ENCODE results near the gene GLIPR2.
A peak's percentile ranks its signal among the peaks of the same experiment; 100 is the strongest.
"Not testable (repeated sequence)": the region's sequence is repeated elsewhere in the genome, so short reads cannot be mapped to it uniquely, and the experiment has no call there.

Gene GLIPR2

DNA sequence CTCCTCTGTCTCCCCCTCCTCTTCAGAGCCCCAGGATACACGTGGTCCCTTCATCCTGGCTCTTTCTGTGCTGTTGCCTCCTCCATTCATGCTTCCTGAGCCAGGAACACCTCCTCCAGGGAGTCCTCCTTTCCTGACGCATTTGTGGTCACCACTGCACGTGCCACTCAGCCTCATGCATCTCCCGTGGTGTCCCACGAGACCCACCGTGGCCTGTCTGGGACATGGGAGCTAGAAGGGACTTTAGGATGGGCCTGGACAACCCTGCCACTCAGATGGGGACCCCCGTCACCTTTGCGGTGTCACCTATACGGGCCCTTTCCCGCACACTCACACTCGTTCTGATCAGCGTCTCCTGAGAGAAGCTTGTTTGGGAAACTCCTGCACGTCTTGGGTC, 6.7 kb downstream of the GLIPR2 start:
- DNase-seq (ENCODE audit: low read depth, low spot score): no peak

DNA sequence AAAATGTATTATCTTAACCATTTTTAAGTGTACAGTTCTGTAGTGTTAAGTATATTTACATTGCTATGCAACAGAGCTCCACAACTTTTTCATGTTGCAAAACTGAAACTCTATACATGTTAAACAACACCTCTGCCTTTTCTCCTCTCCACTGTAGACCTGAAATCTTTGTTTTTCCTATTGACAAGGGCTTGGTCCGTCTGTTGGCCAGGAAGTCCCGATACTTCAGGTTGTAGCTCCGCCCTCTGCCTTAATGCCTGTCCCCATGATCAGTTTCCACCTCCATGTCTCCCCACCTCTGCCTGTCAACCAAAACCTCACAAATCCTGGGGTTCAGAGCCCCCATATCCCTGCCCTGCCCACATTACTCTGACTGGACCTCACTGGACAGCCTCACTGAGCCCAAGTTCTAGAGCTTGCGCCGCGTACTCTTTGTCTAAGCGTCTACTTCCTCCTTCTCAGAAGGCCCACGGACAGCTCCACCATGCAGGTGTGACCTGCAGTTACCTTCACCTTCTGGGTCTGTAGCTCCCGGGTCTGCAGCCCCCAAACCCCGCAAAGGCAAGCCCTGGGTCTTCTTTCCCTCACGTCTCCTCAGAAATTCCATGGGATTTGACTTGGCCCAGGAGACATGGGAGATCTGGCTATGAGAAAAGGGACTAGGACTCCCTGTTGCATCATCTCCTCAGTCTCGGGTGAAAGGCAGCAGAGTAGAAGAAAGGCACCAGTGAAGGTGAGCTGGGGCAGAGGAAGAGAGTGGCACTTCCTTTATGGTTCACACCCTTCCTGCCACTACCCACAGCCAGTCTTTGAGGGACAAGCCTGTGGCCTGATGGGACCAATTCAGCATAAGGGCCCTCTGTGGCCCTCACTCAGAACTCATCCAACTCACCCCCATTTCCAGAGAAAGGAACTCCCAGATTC, 8.0 kb downstream of the GLIPR2 start:
- no peak for DNase-seq (ENCODE audit: low read depth, low spot score)

DNA sequence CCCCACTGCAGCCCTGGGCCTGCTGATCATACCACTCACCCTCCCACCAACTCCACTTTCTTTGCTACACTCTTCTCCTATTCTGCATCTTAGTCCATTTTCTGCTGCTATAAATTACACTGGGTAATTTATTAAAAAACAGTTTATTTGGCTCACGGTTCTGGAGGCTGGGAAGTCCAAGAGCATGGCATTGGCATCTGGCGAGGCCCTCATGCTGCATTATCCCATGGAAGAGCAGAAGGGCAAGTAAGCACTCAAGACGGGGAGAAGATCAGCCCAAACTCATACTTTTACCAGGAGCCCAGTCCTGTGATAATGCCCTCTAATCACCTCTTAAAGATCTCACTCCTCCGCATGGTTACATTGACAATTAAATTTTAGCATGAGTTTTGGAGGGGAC, 9.4 kb downstream of the GLIPR2 start:
- no peak for DNase-seq (ENCODE audit: low read depth, low spot score)

DNA sequence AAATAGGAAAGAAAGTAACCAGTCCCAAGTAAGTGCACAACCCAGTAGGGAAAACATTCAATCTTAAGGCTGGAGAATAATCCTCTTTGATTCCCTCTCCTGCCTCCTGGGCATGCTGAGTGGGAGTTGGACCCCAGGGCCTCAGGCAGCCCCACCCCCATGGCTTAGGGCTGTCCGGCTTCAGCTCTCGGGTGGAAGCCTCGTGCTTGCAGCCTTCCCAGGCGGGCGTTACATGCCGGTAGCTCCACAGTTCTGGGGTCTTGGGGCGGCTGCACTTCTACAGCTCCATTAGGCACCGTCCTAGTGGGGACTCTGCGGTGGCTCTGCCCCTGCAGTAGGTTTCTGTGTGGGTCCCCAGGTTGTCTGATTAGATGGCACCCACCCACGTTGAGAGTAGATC, 10.1 kb downstream of the GLIPR2 start:
- DNase-seq (ENCODE audit: low read depth, low spot score): no peak

DNA sequence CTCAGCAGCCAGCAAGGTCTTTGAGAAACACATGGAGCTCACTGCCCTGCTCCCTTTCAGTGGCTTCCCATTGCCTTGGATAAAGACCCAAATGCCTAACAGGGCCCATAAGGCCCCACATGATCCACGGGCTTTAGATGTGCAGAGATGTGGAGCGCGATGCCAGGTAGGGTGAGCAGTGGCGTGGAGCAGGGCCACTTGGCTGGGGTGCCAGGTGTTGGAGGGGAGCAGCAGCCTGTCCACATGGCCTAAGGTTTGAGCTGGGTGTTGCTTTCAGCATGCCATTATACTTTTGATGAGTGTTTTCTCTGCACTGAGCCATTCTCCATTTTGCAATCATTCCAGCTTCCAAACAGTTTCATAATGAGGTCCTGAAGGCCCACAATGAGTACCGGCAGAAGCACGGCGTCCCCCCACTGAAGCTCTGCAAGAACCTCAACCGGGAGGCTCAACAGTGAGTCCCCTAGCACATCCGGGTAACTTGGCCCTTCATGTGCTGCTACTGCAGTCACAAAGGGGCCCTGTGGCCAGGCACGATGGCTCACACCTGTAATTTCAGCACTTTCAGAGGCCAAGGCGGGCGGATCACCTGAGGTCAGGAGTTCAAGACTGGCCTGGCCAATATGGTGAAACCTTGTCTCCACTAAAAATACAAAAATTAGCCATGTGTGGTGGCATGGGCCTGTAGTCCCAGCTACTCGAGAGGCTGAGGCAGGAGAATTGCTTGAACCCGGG, 11.1 kb downstream of the GLIPR2 start:
- no peak for DNase-seq (ENCODE audit: low read depth, low spot score)

DNA sequence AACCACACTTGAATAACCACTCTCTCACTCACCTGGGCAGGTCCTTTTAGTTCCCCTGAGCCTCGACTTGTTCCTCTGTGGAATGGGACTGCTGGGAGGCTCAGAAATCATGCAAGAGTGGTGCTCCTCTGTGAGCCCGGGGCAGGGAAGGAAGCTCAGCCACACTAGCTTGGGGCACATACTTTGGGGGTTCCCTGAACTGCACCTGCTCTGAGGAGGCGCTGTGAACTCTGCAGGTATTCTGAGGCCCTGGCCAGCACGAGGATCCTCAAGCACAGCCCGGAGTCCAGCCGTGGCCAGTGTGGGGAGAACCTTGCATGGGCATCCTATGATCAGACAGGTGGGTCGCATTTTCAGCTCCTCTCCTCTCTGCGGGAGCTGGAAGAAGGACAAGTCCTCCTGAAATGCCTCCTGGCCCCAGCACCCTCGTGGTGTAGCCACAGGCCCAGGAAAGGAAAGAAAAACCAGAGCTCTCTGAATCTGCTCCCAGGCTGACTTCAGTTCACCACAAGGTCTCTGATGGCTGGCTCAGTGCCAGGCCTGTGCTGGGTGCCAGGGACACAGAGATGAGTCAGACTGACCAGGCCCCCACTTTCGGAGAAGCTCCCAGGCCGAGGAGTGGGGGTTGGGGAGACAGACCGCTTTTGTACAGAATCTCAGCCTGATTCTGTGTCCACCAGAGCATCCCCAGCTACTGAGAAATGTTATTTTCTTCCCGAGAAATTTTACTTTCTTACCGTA, 11.9 kb downstream of the GLIPR2 start:
- no peak for DNase-seq (ENCODE audit: low read depth, low spot score)

DNA sequence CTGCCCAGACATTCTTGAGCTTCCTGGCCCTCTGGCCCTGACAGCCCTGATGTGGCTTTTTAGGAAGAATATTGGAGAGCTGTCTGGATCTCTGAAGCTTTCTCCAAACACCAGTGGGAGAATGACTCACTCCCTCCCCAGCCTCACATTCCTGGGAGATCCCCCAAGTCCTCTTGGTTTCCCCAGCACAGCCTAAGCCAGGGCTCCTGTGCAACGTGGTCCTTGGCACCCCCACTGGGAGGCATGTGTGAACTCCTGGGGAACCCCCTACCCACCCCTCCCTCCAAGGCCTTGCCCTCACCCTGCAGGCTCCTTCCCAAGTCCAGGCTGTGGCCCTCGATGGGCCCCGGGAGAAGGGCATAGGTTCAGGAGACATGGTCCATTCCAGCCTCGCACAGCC, 12.7 kb downstream of the GLIPR2 start:
- no peak for DNase-seq (ENCODE audit: low read depth, low spot score)

DNA sequence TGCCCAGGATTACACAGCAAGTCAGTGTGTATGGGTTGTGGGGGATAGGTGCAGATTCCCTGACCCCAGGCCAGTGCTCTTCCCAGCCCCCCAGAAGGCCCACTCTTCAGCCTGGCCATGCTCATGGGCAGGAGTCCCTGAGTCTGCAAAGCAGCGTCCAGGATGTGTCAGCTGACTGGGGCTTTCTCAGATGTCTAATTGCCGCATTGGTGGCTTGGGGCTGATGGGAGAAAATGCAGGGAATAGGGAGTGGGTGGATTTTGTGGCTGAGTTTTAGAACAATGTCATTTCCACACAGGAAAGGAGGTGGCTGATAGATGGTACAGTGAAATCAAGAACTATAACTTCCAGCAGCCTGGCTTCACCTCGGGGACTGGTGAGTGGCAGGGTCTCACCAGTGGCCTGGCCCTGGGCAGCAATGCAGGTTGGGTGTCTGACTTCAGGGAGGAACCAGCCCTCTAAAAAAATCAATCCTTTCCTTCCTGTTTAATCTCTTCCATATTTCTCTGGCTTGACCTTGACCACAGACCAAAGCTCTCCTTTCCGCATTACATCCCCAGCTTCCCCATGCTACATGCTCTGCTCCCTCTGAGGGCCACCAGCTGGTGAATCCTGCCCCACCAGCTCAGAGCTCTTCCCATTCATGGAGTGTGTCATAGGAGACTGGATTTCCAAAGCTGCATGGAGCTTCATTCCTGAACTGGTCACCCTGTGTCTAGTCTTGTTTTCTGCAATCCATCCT, 14.2 kb downstream of the GLIPR2 start:
- no peak for DNase-seq (ENCODE audit: low read depth, low spot score)

DNA sequence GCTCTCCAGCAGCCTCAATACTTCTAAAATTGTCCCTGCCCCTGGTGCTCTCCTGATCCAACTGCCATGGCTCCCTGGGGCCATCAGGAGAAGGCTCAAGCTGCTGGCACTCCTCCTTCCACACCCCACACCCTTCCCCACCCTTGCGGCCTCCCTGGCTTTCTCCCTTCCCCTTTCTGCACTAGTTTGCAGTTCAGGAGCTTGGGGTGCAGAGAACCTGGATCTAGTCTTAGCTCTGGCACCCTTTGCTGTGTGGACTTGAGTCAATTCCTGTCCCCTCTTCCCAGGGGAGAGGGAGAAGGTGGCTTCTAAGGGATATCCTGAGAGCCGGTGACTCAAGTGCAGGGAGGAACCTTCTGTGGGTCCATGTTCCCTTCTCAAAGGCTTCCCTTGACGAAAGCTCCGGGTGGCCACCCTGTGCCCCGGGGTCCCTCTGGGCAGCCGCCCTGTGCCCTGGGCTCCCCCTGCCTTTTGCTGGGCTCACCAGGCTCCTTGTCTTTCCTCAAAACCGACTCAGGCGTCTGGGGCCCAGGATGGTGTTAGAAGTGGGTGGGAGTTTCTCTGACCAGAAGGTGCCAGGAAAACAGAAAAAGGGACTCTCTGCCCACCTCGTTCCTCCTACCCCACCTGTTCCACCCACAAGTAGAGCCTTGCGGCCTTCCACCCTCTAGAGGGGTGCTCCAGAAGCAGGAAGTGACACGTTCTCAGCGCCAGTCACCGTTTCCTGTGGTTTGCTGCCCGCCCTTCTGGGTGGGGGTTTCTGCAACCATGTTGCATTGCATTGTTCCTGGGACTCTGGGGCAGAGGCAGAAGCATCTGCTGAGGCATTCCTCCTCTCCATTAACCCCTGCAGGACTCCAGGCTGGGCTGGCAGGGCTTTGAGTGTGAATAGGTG, 15.0 kb downstream of the GLIPR2 start:
- DNase-seq (ENCODE audit: low read depth, low spot score): no peak

DNA sequence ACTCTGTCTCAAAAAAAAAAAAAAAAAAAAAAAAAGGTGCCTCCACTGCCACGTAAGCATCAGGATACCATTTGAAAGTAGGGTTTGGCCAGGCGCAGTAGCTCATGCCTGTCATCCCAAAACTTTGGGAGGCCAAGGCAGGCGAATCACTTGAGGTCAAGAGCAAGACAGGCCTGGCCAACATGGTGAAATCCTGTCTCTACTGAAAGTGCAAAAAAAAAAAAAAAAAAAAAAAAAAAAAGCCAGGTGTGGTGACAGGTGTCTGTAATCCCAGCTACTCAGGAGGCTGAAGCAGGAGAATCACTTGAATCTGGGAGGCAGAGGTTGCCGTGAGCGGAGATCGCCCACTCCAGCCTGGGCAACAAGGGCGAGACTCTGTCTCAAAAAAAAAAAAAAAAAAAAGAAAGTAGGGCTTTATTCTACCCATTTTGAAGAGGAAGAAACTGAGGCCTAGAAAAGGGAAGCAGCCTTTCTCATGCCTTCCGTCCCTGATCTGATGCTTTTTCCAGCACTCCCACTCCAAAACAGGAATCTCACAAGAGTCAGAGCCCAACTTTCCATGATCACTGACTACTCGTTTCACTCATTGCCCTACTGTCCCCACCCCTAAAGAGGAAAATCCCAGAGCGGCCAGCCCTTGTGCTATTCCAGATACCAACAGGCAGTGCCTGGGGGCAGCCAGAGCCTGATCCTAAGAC, 16.4 kb downstream of the GLIPR2 start:
- DNase-seq (ENCODE audit: low read depth, low spot score): no peak

DNA sequence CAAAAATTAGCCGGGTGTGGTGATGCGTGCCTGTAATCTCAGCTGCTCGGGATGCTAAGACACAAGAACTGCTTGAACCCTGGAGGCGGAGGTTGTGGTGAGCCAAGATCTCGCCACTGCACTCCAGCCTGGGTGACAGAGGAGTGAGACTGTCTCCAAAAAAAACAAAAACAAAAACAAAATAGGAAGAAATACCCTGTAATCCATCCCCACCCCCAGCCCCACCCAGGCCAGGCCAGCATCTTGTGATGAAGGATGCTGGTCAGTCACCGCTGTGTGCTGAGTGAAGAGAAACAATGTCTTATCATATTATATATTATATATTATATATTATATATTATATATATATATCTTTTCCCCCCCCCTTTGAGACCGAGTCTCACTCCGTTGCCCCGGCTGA, 17.2 kb downstream of the GLIPR2 start:
- no peak for DNase-seq (ENCODE audit: low read depth, low spot score)

DNA sequence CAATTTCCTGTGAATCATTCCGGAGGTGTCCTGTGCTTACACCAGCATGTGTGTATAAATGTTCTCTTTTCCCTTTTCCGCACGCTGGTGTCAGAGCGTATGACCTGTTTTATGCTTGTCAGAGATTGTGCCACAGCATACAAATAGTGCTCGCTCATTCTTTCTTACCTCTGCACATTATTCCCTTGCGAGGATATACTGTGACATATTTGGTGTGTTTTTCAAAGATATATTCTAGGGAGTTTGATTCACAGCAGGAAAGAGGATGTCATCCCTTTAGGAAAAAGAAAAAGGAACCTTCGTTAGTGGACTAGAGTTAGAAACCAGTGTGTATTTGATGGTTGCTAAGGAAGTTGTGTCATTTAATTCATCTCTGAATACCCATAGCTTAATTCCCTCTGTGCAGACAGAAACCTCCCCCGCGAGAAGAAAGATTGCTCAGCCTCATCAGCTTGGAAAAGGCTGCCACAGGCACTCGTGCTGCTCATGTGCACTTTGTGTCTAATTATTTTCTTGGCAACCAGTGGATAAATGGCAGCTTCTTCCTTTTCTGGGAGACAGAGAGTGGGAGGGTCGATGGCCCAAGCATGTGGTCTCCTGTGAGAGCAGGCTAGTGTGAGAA, 17.9 kb downstream of the GLIPR2 start:
- DNase-seq (ENCODE audit: low read depth, low spot score): no peak

DNA sequence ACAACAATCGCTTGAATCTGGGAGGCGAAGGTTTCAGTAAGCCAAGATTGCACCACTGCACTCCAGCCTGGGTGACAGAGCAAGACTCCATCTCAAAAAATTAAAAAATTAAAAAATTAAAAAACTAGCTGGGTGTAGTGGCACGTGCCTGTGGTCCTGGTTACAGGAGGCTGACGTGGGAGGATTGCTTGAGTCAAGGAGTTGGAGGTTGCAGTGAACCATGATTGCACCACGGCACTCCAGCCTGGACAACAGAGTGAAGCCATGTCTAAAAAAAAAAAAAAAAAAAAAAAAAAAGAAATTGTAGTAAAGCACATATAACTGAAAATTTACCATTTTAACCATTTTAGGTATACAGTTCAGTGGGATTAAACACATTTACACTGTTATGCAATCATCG, 19.6 kb downstream of the GLIPR2 start:
- no peak for DNase-seq (ENCODE audit: low read depth, low spot score)

DNA sequence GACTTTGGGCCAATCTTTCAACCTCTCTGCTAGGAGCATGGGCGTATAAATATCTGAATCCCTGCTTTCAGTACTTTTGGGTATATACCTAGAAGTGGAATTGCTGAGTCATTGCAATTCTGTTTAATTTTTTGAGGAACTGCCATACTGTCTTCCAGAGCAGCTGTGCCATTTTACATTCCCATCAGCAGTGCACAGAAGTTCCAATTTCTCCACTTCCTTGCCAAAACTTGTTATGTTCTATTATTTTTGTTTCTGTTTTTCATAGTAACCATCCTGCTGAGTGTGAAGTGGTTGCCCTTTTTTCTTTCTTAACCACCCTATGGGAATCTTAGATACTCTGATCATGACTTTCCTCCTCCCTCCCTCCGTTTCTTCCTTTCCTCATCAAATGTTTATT, 21.6 kb downstream of the GLIPR2 start:
- no peak for DNase-seq (ENCODE audit: low read depth, low spot score)

DNA sequence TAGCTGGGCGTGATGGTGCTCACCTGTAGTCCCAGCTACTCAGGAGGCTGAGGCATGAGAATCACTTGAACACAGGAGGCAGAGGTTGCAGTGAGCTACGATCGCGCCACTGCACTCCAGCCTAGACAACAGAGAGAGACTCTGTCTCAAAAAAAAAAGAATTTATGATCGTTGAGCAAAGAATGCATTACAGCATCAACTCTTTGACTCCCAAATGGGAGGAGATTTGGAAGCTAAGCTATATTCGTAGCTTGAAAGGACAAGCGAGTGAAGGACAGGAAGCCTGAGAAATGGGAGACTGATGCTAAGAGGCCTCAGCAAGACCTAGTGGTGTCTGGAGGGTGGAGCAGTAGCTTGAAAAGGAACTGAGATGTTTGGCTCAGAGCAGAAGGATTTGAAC, 22.4 kb downstream of the GLIPR2 start:
- DNase-seq (ENCODE audit: low read depth, low spot score): no peak

DNA sequence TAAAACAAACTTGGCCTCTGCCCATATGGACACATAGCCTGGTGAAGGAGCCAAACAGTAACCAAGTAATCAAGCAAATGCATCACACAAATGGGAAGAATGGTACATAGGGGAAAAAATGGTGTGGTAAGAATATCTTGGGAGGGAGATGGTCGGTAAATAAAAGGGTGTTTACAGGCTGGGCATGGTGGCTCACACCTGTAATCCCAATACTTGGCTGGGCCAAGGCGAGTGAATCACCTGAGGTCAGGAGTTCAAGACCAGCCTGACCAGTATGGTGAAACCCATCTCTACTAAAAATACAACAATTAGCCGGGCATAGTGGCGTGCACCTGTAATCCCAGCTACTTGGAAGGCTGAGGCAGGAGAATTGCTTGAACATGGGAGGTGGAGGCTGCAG, 23.0 kb downstream of the GLIPR2 start:
- DNase-seq (ENCODE audit: low read depth, low spot score): not testable (repeated sequence)

DNA sequence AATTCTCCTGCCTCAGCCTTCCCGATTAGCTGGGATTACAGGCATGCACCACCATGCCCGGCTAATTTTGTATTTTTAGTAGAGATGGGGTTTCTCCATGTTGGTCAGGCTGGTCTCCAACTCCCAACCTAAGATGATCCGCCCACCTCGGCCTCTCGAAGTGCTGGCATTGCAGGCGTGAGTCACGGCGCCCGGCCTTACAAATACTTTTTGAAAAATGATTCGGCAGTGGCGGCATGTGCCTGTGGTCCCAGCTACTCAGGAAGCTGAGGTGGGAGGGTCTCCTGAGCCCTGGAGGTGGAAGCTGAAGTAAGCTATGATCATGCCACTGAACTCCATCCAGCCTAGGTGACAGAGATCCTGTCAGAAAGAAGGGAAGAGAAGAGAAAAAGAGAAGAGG, 23.6 kb downstream of the GLIPR2 start:
- DNase-seq (ENCODE audit: low read depth, low spot score): not testable (repeated sequence)

DNA sequence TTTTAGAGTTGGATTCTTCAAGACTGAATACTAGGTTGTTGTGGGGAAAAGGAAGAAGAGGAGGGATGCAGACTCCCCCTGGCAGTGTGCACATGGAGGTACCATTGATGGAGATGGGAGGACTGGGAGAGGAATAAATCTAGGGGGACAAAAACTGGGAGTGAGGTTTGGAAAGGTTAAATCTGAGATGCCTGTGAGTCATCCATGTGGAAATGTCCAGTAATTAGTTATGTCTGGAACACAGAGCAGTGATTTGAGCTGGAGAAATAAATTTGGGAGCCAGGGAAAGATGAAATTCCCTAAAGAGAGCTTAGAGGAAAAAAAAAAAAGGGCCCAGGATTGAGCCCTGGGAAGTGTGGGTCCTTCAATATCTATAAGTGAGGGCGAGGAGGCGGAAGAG, 24.7 kb downstream of the GLIPR2 start:
- DNase-seq (ENCODE audit: low read depth, low spot score): no peak

DNA sequence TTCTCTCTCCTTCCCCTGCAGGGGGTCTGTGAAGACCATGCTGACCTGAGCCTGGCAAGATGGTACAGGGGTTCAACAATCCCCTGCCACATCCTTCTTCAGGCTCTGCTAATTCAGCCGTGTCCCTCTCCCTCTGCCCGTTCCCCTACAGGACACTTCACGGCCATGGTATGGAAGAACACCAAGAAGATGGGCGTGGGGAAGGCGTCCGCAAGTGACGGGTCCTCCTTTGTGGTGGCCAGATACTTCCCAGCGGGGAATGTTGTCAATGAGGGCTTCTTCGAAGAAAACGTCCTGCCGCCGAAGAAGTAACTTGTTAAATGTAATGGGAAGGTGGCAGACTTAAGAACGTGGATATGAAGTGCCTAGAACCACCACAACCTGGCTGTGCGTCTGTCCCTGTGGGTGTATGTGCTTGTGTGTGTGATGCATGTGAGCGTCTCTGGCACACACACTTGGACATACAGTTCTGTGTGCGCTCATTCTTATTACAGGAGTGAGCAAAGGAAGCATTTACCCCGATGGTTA, 25.7 kb downstream of the GLIPR2 start:
- DNase-seq (ENCODE audit: low read depth, low spot score): peak; percentile 44
